AG04450 (cell line): ENCODE data around the gene CNTN6. TPM values are rescaled to one million over a fixed set of nuclear protein-coding genes. Genes with fewer than 3 reads are reported as not detected.

Experiments used
- CTCF ChIA-PET: fragments of 300-600, 350-600 bp; formaldehyde crosslinking; extraction: SDS; loops from one replicate; lab custom pipeline; 2022; ENCODE audit warnings: antibody characterized with exemption, inconsistent platforms; lab: Charles Lee
- POLR2A ChIA-PET: fragments of 350-600 bp; formaldehyde crosslinking; extraction: SDS; loops from one replicate; lab custom pipeline; 2021; ENCODE audit warnings: antibody characterized with exemption, inconsistent platforms; lab: Yijun Ruan, JAX
- DNase-seq: peaks from one replicate; pipeline ENCODE4 v3.0.0-alpha.2; 2011; ENCODE audit warnings: low read depth, low spot score
- H3K27ac ChIP-seq: one replicate; pipeline ENCODE4 v1.5.1; 2012; ENCODE audit warnings: low read depth, low read length, control low read depth
- H3K27me3 ChIP-seq: one replicate; pipeline ENCODE4 v1.6.0; 2012; ENCODE audit warnings: low read length; ENCODE audit not compliant: control insufficient read depth, insufficient read depth
- H3K4me3 ChIP-seq: 2 replicates; pipeline ENCODE4 v1.5.1; 2011; ENCODE audit warnings: mild to moderate bottlenecking, low read depth, low read length, control low read depth
- H3K9me3 ChIP-seq: 2 replicates; pipeline ENCODE4 v1.5.1; 2012; ENCODE audit warnings: low read length; ENCODE audit not compliant: control insufficient read depth, insufficient read depth
- polyA plus RNA-seq: library from polyadenylated mRNA; depleted of rRNA; stranded (reverse); fragments of >200 nt; gene quantifications from 2 replicates; pipeline ENCODE4 v1.2.3, GENCODE V29; 2011
- TF ChIP-seq, protein P1 (sequence below): IDR thresholded peaks from 2 replicates; pipeline ENCODE4 v1.5.1; 2011; ENCODE audit warnings: low read depth, low read length, control low read depth, inconsistent platforms

Gene CNTN6
- polyA plus RNA-seq, 1 experiment = not detected

GRCh38 chr3:1294586-1294985 lies 201.8 kb downstream of the CNTN6 start:
- POLR2A ChIA-PET = no interaction called here
- Histone ChIP-seq H3K9me3 (peaks cover 4% of the 10 kb centered on the region), H3K27ac (no peak overlapping the region), H3K4me3 (no peak overlapping the region), H3K27me3 (no peaks in the 10 kb centered on the region)
- CTCF ChIA-PET = no interaction called here
- TF ChIP-seq, protein P1, sequence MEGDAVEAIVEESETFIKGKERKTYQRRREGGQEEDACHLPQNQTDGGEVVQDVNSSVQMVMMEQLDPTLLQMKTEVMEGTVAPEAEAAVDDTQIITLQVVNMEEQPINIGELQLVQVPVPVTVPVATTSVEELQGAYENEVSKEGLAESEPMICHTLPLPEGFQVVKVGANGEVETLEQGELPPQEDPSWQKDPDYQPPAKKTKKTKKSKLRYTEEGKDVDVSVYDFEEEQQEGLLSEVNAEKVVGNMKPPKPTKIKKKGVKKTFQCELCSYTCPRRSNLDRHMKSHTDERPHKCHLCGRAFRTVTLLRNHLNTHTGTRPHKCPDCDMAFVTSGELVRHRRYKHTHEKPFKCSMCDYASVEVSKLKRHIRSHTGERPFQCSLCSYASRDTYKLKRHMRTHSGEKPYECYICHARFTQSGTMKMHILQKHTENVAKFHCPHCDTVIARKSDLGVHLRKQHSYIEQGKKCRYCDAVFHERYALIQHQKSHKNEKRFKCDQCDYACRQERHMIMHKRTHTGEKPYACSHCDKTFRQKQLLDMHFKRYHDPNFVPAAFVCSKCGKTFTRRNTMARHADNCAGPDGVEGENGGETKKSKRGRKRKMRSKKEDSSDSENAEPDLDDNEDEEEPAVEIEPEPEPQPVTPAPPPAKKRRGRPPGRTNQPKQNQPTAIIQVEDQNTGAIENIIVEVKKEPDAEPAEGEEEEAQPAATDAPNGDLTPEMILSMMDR = no peak
- DNase-seq = no peak

GRCh38 chr3:1318296-1319005 lies 225.6 kb downstream of the CNTN6 start:
- H3K27ac ChIP-seq = no peak overlapping the region
- no peaks in the 10 kb centered on the region for H3K27me3 ChIP-seq
- no peak for DNase-seq
- CTCF ChIA-PET = no interaction called here
- no peaks in the 10 kb centered on the region for H3K9me3 ChIP-seq
- H3K4me3 ChIP-seq = no peak overlapping the region
- TF ChIP-seq, protein P1 = no peak
- POLR2A ChIA-PET = no interaction called here

- H3K9me3 ChIP-seq = 0 out of 2 replicates have a peak, but pooled peaks cover 2% of the 10 kb centered on the region
- ChIA-PET CTCF (no interaction called here), POLR2A (no interaction called here)
- no peaks in the 10 kb centered on the region for H3K27me3 ChIP-seq
- no peak overlapping the region for H3K27ac ChIP-seq
- TF ChIP-seq, protein P1 = no peak
- no peak overlapping the region for H3K4me3 ChIP-seq
- DNase-seq = no peak
Observed at GRCh38 chr3:1326546-1326945, 233.7 kb downstream of the CNTN6 start.

DNA sequence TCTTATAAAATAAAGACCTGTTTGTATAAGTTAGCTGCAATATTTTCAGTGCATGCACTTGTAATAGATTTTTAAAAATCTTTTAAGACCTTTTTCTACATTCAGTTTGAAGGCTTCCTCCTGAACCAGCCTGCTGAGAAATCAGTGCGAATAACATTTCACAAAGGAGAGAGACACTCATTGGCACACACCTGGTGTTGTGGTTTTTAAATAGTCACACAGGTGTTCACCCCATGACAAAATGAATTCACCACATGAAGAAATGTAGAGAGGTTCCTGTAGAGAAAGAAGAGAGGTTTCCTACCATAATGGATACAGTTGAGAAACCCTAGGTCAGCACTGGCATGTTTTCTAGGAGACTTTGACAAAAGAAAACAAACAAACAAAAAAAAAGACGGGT lies 237.3 kb downstream of the CNTN6 start:
- Histone ChIP-seq H3K9me3 (no peaks in the 10 kb centered on the region), H3K27me3 (no peaks in the 10 kb centered on the region), H3K27ac (no peak overlapping the region), H3K4me3 (no peak overlapping the region)
- no peak for DNase-seq
- TF ChIP-seq, protein P1 = no peak
- POLR2A ChIA-PET = no interaction called here
- CTCF ChIA-PET = no interaction called here

DNA sequence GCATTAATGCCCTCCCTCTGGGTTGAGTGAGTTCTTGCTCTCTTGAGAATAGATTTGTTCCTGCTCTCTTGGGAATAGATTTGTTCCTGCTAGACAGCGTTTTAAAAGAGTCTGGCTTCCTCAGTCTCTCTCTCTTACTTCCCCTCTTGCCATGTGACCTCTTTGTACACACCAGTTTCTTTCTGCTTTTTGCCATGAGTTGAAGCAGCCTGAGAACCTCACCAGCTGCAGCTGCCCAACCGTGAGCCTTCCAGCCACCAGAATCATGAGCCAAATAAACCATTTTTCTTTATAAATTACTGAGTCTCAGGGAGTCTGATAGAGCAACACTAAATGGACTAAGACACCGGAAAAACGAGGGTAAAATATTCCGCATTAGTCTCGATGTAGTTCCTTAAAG lies 253.6 kb downstream of the CNTN6 start:
- no peak overlapping the region for H3K4me3 ChIP-seq
- TF ChIP-seq, protein P1 = no peak
- ChIA-PET POLR2A (no interaction called here), CTCF (no interaction called here)
- no peaks in the 10 kb centered on the region for H3K27me3 ChIP-seq
- H3K9me3 ChIP-seq = peaks cover 4% of the 10 kb centered on the region; the same call in 1 of the 2 replicates
- DNase-seq = no peak
- H3K27ac ChIP-seq = no peak overlapping the region
